Activated CD8-positive, alpha-beta memory T cell treated with anti-CD3 and anti-CD28 coated beads for 48 hours (primary cell): Measurements from ENCODE around the gene TGFBRAP1.

Source experiments
- DNase-seq, 3 experiments: peaks; one replicate each; pipeline ENCODE4 v3.0.0-alpha.2; 2020; ENCODE audit warnings: low read depth in 2 of 3, low spot score in 2 of 3

TGFBRAP1 gene

GRCh38 chr2:105321875-105322646, 7.5 kb downstream of the TGFBRAP1 start:
- no peak for DNase-seq

DNA sequence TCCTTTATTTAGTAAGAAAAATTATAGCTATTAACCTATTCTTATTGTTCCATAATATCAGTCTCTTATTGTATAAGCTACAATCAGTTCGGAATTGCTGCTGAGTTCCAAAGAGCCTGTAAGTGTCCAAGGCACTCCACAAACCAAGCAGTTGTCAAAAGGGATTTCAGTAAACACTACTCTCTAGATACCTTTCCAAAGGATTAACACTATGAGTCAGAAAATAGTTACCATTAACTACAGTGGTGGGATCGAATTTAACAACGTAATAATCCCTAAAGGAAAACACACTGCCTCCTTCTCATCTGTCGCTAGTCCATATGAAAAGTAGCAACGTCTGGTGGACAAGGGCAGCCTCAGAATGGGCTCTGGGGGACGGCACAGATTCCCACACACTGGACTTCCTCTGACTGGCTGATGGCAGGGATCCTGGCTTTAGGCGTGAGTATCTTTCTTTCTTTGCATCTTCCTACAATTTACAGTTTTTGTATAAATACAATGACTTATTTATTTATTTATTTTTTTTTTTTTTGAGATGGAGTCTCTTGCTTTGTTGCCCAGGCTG, 8.8 kb downstream of the TGFBRAP1 start:
- DNase-seq: no peak

GRCh38 chr2:105317937-105318336, 11.6 kb downstream of the TGFBRAP1 start:
- no peak for DNase-seq

DNA sequence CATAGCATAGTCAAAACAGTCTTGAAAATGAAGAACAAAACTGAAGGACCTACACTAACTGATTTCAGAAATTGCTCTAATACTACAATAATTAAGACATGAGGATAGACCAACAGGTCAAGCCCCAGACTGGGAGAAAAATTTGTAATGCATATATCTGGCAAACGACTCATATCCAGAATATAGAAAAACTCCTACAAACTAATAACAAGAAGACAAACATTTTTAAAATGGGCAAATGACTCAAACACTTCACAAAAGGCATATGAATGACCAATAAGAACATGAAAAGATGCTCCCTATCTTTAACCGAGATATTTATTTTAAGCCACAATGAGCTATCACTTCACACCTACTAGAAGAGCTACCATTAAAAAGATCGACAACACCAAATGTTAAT, 14.2 kb downstream of the TGFBRAP1 start:
- DNase-seq: no peak

DNA sequence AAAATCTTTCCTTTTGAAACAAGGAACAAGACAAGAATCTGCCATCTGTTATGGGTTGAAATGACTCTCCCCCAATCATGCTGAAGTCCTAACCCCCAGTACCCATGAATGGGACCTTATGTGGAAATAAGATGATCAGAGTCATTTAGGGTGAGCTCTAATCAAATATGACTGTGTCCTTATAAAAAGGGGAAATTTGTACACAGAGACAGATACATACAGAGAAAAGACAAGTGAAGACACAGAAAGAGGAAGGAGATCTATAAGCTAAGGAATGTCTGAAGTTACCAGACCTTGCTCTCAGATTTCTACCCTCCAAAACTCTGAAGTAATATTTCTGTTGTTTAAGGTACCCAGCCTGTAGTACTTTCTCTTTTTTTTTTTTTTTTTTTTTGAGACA, 15.7 kb downstream of the TGFBRAP1 start:
- DNase-seq: no peak

DNA sequence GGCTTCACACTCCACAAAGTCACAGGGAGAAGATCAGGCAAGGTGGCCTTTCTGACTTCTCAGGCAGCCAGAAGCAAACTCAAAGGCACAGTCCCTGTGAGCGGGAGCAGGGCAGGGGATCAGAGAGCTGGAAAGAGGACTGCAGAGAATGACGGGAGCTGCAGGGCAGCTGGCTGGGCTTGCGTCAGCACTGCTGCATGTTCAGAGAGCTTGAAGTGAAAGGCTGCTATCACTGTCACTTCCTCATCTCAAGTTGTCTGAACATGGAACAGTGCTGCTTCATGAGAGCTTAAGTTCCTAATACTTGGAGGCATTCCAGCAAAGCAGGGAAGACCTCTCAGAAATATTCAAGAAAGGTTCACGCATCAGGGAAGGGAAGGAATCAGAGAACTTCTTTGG, 20.4 kb downstream of the TGFBRAP1 start:
- DNase-seq: no peak

DNA sequence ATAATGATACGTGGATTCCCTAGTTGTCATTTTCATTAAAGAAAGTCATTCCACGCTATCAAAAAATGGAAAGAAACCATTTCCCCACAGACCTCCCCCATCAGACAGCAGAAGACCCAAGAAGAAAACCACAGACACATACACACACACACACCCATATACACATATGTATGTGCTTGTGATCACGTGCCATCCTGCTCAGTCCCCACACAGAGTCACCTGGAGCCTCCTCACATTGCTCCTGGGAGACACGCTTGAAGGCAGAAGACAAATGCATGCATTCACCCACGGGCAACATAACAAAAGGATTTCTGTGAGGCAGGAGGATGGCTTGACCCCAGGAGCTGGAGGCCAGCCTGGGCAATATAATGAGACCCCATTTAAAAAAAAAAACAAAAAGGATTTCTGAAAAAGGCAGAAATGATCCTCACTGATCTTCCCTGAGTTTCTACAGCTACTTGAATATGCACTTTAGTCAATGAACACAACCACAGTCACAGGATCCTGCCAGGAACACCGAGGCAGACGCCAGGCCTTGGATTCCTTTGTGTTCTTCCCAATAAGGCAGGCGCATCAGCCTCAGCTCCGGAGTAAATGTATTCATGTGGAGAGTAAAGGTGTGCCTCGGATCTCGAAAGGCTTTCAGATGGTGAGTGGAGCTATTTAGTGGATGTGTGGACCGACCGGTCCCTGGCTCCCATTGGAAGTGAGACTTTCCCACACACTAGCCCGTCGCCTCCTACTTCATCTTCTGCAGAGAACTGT, 21.0 kb downstream of the TGFBRAP1 start:
- DNase-seq: no peak

DNA sequence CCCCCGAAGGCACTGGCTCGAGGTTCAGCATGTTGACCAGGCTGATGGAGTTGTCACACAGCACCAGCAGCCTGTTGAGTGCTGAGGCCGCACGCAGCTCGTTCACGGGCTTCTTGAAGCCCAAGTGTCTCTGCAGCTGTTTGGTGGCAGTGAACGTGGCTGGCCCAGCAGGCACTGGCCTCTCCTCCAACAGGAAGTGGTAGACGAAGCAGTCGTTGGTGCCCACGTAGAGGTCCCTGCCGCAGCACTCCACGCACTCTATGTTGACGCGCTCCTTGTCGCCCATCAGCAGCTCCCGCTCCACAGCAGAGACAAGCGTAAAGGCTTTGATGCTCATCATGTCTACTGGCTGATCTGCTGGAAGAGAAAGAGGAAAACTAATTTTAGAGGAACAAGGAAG, 21.6 kb downstream of the TGFBRAP1 start:
- DNase-seq: no peak

- no peak for DNase-seq
Measured at GRCh38 chr2:105307550-105307949, 22.0 kb downstream of the TGFBRAP1 start.

- no peak for DNase-seq
Measured at GRCh38 chr2:105307146-105307545, 22.4 kb downstream of the TGFBRAP1 start.

DNA sequence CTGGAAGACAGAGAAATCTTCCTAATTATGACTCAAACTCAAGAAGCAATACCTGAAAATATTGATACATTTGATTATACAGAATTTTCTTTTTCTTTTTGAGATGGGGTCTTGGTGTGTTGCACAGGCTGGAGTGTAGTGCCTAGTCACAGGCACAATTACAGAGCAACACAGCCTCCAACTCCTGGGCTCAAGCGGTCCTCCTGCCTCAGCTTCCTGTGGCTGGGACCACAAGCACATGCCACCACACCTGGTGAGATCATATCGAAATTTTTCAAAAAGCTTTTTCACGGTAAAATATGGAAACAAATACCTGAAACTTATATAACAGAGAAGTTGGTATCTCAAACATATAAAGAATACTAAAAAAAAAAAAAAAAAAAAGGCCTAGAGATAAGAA, 27.9 kb downstream of the TGFBRAP1 start:
- no peak for DNase-seq

- DNase-seq: no peak
Measured at GRCh38 chr2:105299290-105299689, 30.2 kb downstream of the TGFBRAP1 start.

- DNase-seq: no peak
Measured at GRCh38 chr2:105298017-105298416, 31.5 kb downstream of the TGFBRAP1 start.

DNA sequence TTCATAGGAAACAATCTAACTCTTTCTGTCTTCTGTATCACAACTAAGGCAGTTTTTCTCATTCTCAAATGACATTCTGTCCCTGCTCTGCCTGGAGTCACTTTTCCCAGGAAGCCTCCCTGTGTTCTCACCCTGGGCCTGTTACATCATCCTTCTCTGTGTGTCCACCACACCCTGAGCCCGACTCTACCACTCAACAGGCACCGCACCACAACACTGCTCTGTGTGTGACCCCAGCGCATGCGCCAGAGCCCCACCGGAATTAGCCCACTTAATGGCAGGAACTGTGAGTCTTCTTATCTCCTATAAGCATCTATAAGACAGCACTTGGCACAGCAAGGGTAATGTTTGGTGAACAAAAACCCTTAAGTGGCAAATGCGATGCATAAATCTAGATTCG, 32.3 kb downstream of the TGFBRAP1 start:
- no peak for DNase-seq

GRCh38 chr2:105296017-105296611, 33.4 kb downstream of the TGFBRAP1 start:
- DNase-seq: no peak

- no peak for DNase-seq
Measured at GRCh38 chr2:105294844-105295481, 34.6 kb downstream of the TGFBRAP1 start.

DNA sequence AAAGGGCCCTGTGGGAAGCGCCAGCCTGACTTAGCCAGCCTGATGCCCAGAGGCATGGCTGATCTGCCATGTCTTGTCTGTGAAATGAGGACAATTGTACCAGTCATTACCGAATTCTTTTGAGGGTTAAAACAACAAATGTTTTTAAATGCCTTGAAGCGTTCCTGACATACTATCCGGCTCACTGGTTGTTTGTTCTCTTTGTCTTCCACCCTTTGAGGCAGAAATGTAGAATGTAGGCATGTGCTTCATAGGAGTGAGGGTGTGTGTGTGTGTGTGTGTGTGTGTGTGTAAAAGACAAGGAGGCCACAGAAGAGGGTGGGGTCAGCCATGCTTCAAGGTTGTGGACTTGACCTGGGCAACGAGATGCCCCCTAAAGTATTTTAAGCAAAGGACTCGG, 35.5 kb downstream of the TGFBRAP1 start:
- no peak for DNase-seq

DNA sequence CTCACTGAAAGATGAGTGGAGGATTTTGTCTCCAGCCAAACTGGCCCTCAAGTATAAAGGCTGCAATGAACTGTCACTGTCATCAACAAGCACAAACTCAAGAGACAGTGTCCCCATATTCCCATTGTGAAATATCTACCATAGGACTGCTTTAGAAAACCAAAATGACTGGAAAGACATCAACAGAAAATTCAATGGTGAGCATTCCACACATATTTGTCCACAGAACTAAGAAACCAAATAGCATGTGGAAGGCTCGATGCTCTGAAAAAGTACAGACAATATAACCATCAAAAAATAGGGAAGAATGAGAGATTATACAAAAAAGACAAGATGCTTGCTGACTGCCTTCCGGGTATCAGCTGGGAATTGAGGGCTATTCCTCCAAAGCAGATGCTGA, 37.6 kb downstream of the TGFBRAP1 start:
- no peak for DNase-seq

- DNase-seq: no peak
Measured at GRCh38 chr2:105290981-105291660, 38.4 kb downstream of the TGFBRAP1 start.

GRCh38 chr2:105288133-105288532, 41.4 kb downstream of the TGFBRAP1 start:
- DNase-seq: no peak

- no peak for DNase-seq
Measured at GRCh38 chr2:105287692-105288091, 41.8 kb downstream of the TGFBRAP1 start.
